HL-60 (cell line): ENCODE results near the gene B3GNT3.

Experiments used
- DNase-seq, 2 experiments: peaks; one replicate each; pipeline ENCODE4 v3.0.0-alpha.2; 2010 to 2020; ENCODE audit warnings: low read depth in 1 of 2, low spot score in 1 of 2
- H3K27ac ChIP-seq: fragments of 250-450 bp; sonication (Bioruptor Pico); replicated peaks from 2 replicates; pipeline ENCODE4 v1.5.1; 2020; ENCODE audit warnings: mild to moderate bottlenecking, moderate library complexity
- H3K27me3 ChIP-seq: fragments of 250-450 bp; sonication (Bioruptor Pico); 2 replicates; pipeline ENCODE4 v1.5.1; 2021; ENCODE audit warnings: mild to moderate bottlenecking, moderate library complexity; ENCODE audit not compliant: insufficient read depth, poor library complexity, severe bottlenecking
- H3K4me3 ChIP-seq: replicated peaks from 2 replicates; pipeline ENCODE4 v1.5.1; 2011; ENCODE audit warnings: mild to moderate bottlenecking, control low read depth, low read length; ENCODE audit not compliant: insufficient read depth
- CTCF ChIP-seq: IDR thresholded peaks from one replicate; pipeline ENCODE4 v1.5.1; 2011; ENCODE audit warnings: low read length, control low read depth, inconsistent platforms; ENCODE audit not compliant: insufficient read depth
- GABPA ChIP-seq: IDR thresholded peaks from 2 replicates; pipeline ENCODE4 v1.6.1; 2012; ENCODE audit warnings: low read depth
- POLR2AphosphoS5 ChIP-seq: IDR thresholded peaks from 2 replicates; pipeline ENCODE4 v1.6.1; 2012; ENCODE audit warnings: low read depth
- REST ChIP-seq: IDR thresholded peaks from 2 replicates; pipeline ENCODE4 v1.6.1; 2012; ENCODE audit warnings: low read depth; ENCODE audit not compliant: insufficient replicate concordance
- SPI1 ChIP-seq: IDR thresholded peaks from 2 replicates; pipeline ENCODE4 v1.6.1; 2012; ENCODE audit warnings: low read depth, mild to moderate bottlenecking, borderline replicate concordance

B3GNT3 gene

GRCh38 chr19:17787274-17787913 lies 7.5 kb upstream of the B3GNT3 start:
- no peak overlapping the region for H3K4me3 ChIP-seq
- TF ChIP-seq REST (no peak), GABPA (no peak), CTCF (no peak), SPI1 (no peak), POLR2AphosphoS5 (no peak)
- DNase-seq = no peak
- H3K27ac ChIP-seq = no peak overlapping the region
- no peaks in the 10 kb centered on the region for H3K27me3 ChIP-seq

GRCh38 chr19:17788632-17789031 lies 6.3 kb upstream of the B3GNT3 start:
- H3K27ac ChIP-seq = no peak overlapping the region
- H3K4me3 ChIP-seq = no peak overlapping the region
- DNase-seq = no peak
- peaks cover under 1% of the 10 kb centered on the region for H3K27me3 ChIP-seq
- no peak for TF ChIP-seq CTCF
- no peak for TF ChIP-seq REST
- TF ChIP-seq POLR2AphosphoS5 = no peak
- TF ChIP-seq SPI1 = no peak
- no peak for TF ChIP-seq GABPA

- Histone ChIP-seq H3K4me3 (no peak overlapping the region), H3K27me3 (peaks cover 16% of the 10 kb centered on the region), H3K27ac (no peak overlapping the region)
- TF ChIP-seq GABPA = no peak
- no peak for TF ChIP-seq REST
- DNase-seq = no peak
Measured at GRCh38 chr19:17790059-17790780, 4.7 kb upstream of the B3GNT3 start.
